AG10803 (cell line): ENCODE measurements around the gene NKIRAS1.

ENCODE experiments used
- DNase-seq: peaks from one replicate; pipeline ENCODE4 v3.0.0; 2010; ENCODE audit warnings: low read depth
- H3K4me3 ChIP-seq: 2 replicates; pipeline ENCODE4 v1.5.1; 2011; ENCODE audit warnings: mild to moderate bottlenecking, low read length, control low read depth
- TF ChIP-seq, protein P1 (sequence below): conservative IDR thresholded peaks from 2 replicates; pipeline ENCODE4 v1.5.1; 2011; ENCODE audit warnings: mild to moderate bottlenecking, low read length, control low read depth, inconsistent platforms

The NKIRAS1 gene

DNA sequence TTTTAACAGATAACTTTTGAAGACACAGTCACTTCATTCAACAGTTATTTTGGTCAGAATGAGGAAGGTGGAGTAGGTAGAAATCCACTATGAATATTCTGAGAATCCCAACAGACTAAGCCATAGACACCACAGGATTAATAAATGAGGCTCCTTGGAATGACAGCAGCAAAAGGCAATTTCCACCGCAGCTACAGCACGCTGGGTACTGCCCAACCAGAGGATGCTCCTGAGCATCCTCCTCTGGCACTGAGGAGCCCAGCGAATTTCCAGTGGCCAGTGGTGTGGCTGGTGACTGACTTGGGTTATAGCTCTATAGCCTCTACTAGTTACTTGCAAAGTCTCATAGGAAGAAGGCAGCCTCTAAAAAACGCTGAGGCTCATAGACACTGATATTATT is 24.6 kb upstream of the NKIRAS1 start:
- TF ChIP-seq, protein P1, sequence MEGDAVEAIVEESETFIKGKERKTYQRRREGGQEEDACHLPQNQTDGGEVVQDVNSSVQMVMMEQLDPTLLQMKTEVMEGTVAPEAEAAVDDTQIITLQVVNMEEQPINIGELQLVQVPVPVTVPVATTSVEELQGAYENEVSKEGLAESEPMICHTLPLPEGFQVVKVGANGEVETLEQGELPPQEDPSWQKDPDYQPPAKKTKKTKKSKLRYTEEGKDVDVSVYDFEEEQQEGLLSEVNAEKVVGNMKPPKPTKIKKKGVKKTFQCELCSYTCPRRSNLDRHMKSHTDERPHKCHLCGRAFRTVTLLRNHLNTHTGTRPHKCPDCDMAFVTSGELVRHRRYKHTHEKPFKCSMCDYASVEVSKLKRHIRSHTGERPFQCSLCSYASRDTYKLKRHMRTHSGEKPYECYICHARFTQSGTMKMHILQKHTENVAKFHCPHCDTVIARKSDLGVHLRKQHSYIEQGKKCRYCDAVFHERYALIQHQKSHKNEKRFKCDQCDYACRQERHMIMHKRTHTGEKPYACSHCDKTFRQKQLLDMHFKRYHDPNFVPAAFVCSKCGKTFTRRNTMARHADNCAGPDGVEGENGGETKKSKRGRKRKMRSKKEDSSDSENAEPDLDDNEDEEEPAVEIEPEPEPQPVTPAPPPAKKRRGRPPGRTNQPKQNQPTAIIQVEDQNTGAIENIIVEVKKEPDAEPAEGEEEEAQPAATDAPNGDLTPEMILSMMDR: no peak
- H3K4me3 ChIP-seq: no peak overlapping the region
- no peak for DNase-seq

DNA sequence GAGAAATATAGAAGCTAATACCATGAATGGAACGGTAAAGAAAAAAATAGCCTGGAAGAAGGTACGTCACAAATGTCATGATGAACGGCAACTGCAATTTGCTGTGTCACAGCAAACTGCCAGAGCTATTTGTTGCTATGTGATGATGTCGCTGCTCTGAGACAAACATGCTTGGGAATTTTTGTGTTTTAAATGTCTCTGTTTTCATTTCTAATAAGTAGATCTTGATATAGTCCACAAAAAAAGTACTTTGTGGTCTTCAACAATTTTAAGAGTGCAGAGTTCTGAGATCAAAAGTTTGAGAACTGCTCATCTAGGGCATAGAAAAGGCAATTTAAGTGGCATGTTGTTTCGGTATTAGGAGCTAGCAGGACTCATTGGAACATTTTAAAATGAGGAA is 24.0 kb upstream of the NKIRAS1 start:
- DNase-seq: no peak
- TF ChIP-seq, protein P1: no peak
- H3K4me3 ChIP-seq: no peak overlapping the region

DNA sequence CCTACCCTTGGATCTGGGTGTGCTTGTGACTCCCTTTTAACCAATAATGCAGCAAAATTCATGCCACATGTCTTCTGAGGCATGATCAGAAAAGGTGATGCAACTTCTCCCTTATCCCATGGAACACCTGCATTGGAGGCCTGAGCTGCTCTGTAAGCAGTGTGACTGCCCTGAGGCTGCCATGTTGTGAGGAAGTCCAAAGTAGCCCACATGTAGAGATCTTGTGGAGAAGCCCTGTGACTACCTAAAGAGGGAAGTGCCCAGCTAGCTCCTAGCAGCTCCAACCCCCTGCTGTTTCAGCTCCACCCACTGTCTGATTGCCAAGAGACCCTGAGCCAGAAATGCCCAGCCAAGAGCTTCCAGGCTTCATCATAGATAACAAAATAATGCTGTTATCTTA is 21.9 kb upstream of the NKIRAS1 start:
- TF ChIP-seq, protein P1: no peak
- no peak overlapping the region for H3K4me3 ChIP-seq
- no peak for DNase-seq

DNA sequence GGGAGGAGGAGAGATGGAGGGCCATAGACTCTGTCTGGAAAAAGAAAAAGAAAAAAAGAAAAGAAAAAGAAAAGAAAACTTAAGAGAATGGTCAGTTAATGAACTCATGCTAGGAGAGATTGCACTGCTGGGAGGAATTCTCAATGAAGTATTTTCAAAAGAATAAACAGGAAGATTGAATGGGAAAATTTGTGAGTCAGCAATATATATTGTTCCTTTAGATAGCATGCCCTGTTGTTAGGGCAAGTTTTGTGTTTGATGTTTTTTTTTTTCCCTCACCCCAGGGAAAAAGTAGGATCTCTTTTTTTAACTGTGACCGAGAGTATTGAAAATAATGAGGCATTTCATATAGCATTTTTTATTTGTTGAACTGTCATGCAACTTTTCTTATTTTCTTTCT is 20.5 kb upstream of the NKIRAS1 start:
- TF ChIP-seq, protein P1: no peak
- no peak overlapping the region for H3K4me3 ChIP-seq
- DNase-seq: no peak

DNA sequence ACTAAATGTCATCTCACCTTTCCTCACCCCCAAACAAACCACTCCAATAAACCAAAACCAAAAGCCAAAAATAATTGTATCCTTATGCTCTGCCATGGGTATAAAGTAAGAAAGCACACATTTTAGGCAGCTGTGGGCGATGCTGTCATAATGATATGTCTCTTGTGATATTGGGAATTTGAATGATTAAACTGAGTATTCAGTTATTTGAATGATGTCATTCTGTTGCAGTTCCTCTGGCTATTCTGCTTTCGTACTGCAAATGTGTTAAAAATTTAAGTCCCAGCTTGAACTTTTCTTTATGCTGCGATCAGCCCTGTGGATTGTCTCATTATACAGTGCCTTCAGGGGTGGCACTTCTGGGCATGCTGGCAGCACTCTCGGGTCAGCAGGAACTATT is 17.5 kb upstream of the NKIRAS1 start:
- TF ChIP-seq, protein P1: no peak
- H3K4me3 ChIP-seq: no peak overlapping the region
- no peak for DNase-seq

DNA sequence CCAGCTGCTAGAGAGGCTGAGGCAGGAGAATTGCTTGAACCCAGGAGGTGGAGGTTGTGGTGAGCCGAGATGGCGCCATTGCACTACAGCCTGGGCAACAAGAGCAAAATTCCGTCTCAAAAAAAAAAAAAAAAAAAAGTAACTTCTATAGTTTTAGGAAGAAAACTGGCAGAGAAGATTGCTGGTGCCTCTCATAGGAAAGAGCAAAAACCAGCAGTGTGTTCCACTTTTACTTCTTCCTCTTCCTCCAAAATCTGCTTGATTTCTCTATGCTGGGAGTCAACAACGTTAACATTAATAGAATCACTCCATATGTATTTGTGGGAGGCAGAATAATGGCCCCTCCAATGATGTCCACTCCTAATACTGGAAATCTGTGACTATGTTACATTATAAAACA is 15.8 kb upstream of the NKIRAS1 start:
- DNase-seq: no peak
- no peak overlapping the region for H3K4me3 ChIP-seq
- TF ChIP-seq, protein P1: no peak

DNA sequence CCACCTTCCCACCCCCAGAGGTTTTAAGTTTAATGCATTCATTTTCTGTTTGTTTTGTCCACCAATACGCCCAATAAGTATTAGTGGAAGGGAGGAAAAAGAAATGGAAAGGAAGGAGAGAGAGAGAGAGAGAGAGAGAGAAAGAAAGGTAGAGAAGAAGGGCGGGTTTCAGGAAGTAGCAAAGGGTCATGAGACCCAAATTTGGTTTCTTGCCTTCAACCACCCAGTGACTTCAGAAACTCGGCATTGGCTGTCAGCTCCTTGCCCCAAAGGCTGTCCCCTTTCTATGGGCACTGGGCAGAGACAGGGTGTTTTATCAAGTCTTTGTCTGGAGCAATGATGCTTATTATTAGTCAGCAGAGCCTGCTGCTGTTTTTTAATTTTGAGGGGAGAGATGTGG is 14.8 kb upstream of the NKIRAS1 start:
- H3K4me3 ChIP-seq: no peak overlapping the region

More for the DNA sequence above, 14.8 kb upstream of the NKIRAS1 start:
- DNase-seq: no peak
- TF ChIP-seq, protein P1: no peak
